A673 (cell line): ENCODE data around the gene CERKL. TPM values are rescaled to one million over a fixed set of nuclear protein-coding genes. Genes with fewer than 3 reads are reported as not detected.

Experiments used
- BruUV-seq: library from RNA; stranded (reverse); fragments of 400-500 nt; replicated peaks from 2 replicates; lab custom pipeline; 2021; lab: Mats Ljungman, UMichigan
- CTCF ChIA-PET: fragments of 300-600 bp; sonication (Branson Sonifier 250); formaldehyde crosslinking; loops from one replicate; lab custom pipeline; 2022; ENCODE audit warnings: antibody characterized with exemption; lab: Charles Lee
- POLR2A ChIA-PET: fragments of 300-600 bp; sonication (Branson Sonifier 250); formaldehyde crosslinking; loops from one replicate; lab custom pipeline; 2022; ENCODE audit warnings: antibody characterized with exemption; ENCODE audit not compliant: low non-redundant PET; lab: Charles Lee
- DNase-seq: peaks from one replicate; pipeline ENCODE4 v3.0.0-alpha.2; 2015; ENCODE audit warnings: low spot score
- H3K27ac ChIP-seq: fragments of 200-600 bp; sonication (generic); 2 replicates; pipeline ENCODE4 v1.5.1; 2016; ENCODE audit warnings: mixed run types, low read depth, mild to moderate bottlenecking, mixed read lengths, antibody characterized with exemption, low read length; ENCODE audit not compliant: poor library complexity, severe bottlenecking
- H3K27me3 ChIP-seq: fragments of 200-600 bp; sonication (generic); replicated peaks from 2 replicates; pipeline ENCODE4 v1.6.1; 2017; ENCODE audit warnings: mixed run types, low read depth, mild to moderate bottlenecking, mixed read lengths, antibody characterized with exemption, low read length; ENCODE audit not compliant: insufficient read depth, poor library complexity
- H3K36me3 ChIP-seq: fragments of 200-600 bp; sonication (generic); 2 replicates; pipeline ENCODE4 v1.6.1; 2016; ENCODE audit warnings: mixed run types, mild to moderate bottlenecking, mixed read lengths, antibody characterized with exemption, low read length; ENCODE audit not compliant: insufficient read depth, poor library complexity, severe bottlenecking
- H3K4me1 ChIP-seq: fragments of 200-600 bp; sonication (generic); 2 replicates; pipeline ENCODE4 v1.6.1; 2017; ENCODE audit warnings: mixed run types, mild to moderate bottlenecking, mixed read lengths, antibody characterized with exemption, low read length; ENCODE audit not compliant: insufficient read depth, poor library complexity, severe bottlenecking
- H3K4me3 ChIP-seq: fragments of 200-600 bp; sonication (generic); 2 replicates; pipeline ENCODE4 v1.5.1; 2016; ENCODE audit warnings: low read depth, mixed run types, mild to moderate bottlenecking, mixed read lengths, low read length; ENCODE audit not compliant: poor library complexity, severe bottlenecking
- H3K9me3 ChIP-seq: fragments of 200-600 bp; sonication (generic); 2 replicates; pipeline ENCODE4 v1.6.1; 2016; ENCODE audit warnings: mixed run types, low read depth, mild to moderate bottlenecking, mixed read lengths, antibody characterized with exemption, low read length; ENCODE audit not compliant: poor library complexity, severe bottlenecking
- CTCF ChIP-seq: fragments of 300-800, 200-600 bp; sonication (generic); conservative IDR thresholded peaks from 2 replicates; pipeline ENCODE4 v1.5.1; 2017; ENCODE audit warnings: low read depth, mild to moderate bottlenecking, antibody characterized with exemption, low read length, moderate library complexity, mixed read lengths
- EZH2 ChIP-seq: fragments of 200-600 bp; sonication (generic); IDR thresholded peaks from 2 replicates; pipeline ENCODE4 v1.6.1; 2017; ENCODE audit warnings: borderline replicate concordance, low read depth, mild to moderate bottlenecking, mixed read lengths, antibody characterized with exemption, low read length; ENCODE audit not compliant: poor library complexity, severe bottlenecking
- intact Hi-C: fragments of 100-400 bp; cut with micrococcal nuclease; formaldehyde crosslinking; loops from one replicate; pipeline ENCODE4 v1.10.0; 2022; ENCODE audit not compliant: unreplicated experiment
- total RNA-seq: library from RNA; stranded (reverse); gene quantifications from 2 replicates; pipeline ENCODE4 v1.2.3, GENCODE V29; 2021

Gene CERKL
- total RNA-seq, 1 experiment from 2014 or later: 0.75 TPM

- no TSS peak for BruUV-seq
- Histone ChIP-seq H3K4me3 (no peak overlapping the region), H3K27me3 (no peaks in the 10 kb centered on the region), H3K4me1 (peaks cover 4% of the 10 kb centered on the region), H3K27ac (no peak overlapping the region), H3K9me3 (no peaks in the 10 kb centered on the region), H3K36me3 (no peaks in the 10 kb centered on the region)
- ChIA-PET CTCF (no interaction called here), POLR2A (no interaction called here)
- DNase-seq: no peak
- intact Hi-C loops: no loop called here
- no peak for TF ChIP-seq EZH2
- no peak for TF ChIP-seq CTCF
Measured at GRCh38 chr2:181627545-181627944, 29.4 kb downstream of the CERKL start.

DNA sequence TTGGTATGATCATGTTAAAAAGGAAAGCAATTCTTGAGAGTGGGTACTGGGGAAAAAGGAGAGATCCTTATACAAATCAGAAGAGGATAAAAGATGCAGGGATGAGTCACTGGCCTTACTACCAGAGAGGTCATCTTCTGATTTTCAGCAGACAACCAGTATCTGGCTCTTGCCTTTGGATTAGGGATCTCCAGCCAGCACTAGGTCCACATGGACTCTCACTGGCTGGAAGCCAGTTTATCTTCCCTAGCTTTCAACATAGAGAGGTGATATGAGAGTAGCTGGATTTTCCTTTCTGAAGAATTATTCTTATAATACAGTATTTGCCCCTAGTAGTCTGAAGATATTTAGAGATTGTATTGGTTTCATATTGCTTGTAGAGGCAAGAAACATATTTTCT is 30.2 kb downstream of the CERKL start:
- peaks cover 13% of the 10 kb centered on the region for H3K4me1 ChIP-seq
- H3K27ac ChIP-seq: no peak overlapping the region
- H3K27me3 ChIP-seq: no peaks in the 10 kb centered on the region
- ChIA-PET CTCF (no interaction called here), POLR2A (no interaction called here)
- TF ChIP-seq EZH2 (no peak), CTCF (no peak)
- H3K9me3 ChIP-seq: no peaks in the 10 kb centered on the region
- no peaks in the 10 kb centered on the region for H3K36me3 ChIP-seq
- no peak for DNase-seq
- no TSS peak for BruUV-seq
- H3K4me3 ChIP-seq: no peak overlapping the region
- intact Hi-C loops: no loop called here

GRCh38 chr2:181623159-181623558 is 33.7 kb downstream of the CERKL start:
- ChIA-PET CTCF (no interaction called here), POLR2A (no interaction called here)
- Histone ChIP-seq H3K36me3 (no peaks in the 10 kb centered on the region), H3K9me3 (no peaks in the 10 kb centered on the region), H3K27ac (no peak overlapping the region), H3K27me3 (no peaks in the 10 kb centered on the region), H3K4me1 (peaks cover 20% of the 10 kb centered on the region), H3K4me3 (no peak overlapping the region)
- TF ChIP-seq EZH2 (no peak), CTCF (no peak)
- no TSS peak for BruUV-seq
- intact Hi-C loops: no loop called here
- no peak for DNase-seq
